ENCODE results near the gene CLIC6.

CLIC6 gene

GRCh38 chr21:34766862-34767261 lies 98.1 kb downstream of the CLIC6 start:
- no peak for DNase-seq (ENCODE audit: low read depth in 2 of 2)

Data from stimulated activated CD4-positive, alpha-beta T cell treated with anti-CD3 and anti-CD28 coated beads, Interleukin-4, amount 100 ng/mL, for 48 hours (primary cell).